Spinal cord (tissue), 10 donors: ENCODE data around the gene SIX2. TPM values are rescaled to one million over a fixed set of nuclear protein-coding genes. Genes with fewer than 3 reads are reported as not detected.
A peak's percentile ranks its signal among the peaks of the same experiment; 100 is the strongest.

Experiments used
- DNase-seq, 6 donors: peaks; one replicate each; pipeline versions ENCODE4 v3.0.0 to v3.0.0-alpha.2; 2013 to 2015; ENCODE audit warnings: low spot score in 6 of 6, low read depth in 4 of 6
- H3K27ac ChIP-seq: one replicate; pipeline ENCODE4 v1.5.1; 2013; ENCODE audit warnings: low read depth, low read length, control low read depth
- H3K27me3 ChIP-seq: one replicate; pipeline ENCODE4 v1.6.1; 2013; ENCODE audit warnings: low read length; ENCODE audit not compliant: control insufficient read depth, insufficient read depth
- H3K36me3 ChIP-seq: one replicate; pipeline ENCODE4 v1.6.1; 2013; ENCODE audit warnings: low read length; ENCODE audit not compliant: control insufficient read depth, insufficient read depth
- H3K4me1 ChIP-seq: one replicate; pipeline ENCODE4 v1.6.1; 2013; ENCODE audit warnings: low read length; ENCODE audit not compliant: control insufficient read depth, insufficient read depth
- H3K4me3 ChIP-seq: one replicate; pipeline ENCODE4 v1.5.1; 2013; ENCODE audit warnings: low read depth, low read length, control low read depth
- H3K9me3 ChIP-seq: one replicate; pipeline ENCODE4 v1.6.1; 2013; ENCODE audit warnings: low read length; ENCODE audit not compliant: control insufficient read depth, insufficient read depth
- WGBS: methylation state at CpG from one replicate; pipeline ENCODE4 v1.1.5; 2013; ENCODE audit warnings: missing lambda C conversion rate; ENCODE audit not compliant: insufficient coverage; 5-methylcytosine and 5-hydroxymethylcytosine counted together
- long read RNA-seq, 4 donors: transcript quantifications; one replicate each; lab custom pipeline, GENCODE V29; 2026
- polyA plus RNA-seq, 2 donors: library from polyadenylated mRNA; unstranded; fragments of 120-200 nt; gene quantifications; one replicate each; pipeline ENCODE4 v1.2.1, GENCODE V29; 2013; ENCODE audit not compliant: insufficient read length in 2 of 2
- total RNA-seq, 2 donors: library from RNA; depleted of rRNA in 1 of 2; stranded (reverse); fragments of 120-200 nt in 1 of 2; fragments of >200 nt in 1 of 2; gene quantifications; one replicate each; pipeline versions ENCODE4 v1.2.3 to v1.2.4, GENCODE V29; 2013 to 2014
- donor health status: healthy.

SIX2 gene
- 1 to 10 TPM in 1 of 2 donors, under 1 TPM in 1; 0.40 to 5.5 TPM for total RNA-seq
- 1 to 10 TPM in 1 of 2 donors, under 1 TPM in 1; 0.16 to 1.4 TPM for polyA plus RNA-seq
- long read RNA-seq, donor 1, partial matches to known transcripts, result 0 of 2 reads
- long read RNA-seq, donor 1, other reads (novel, unspliced or antisense), result 0 of 2 reads
- long read RNA-seq, donor 2, result 0 reads
- long read RNA-seq, donor 3, result 0 reads
- long read RNA-seq, donor 4, result 0 reads

GRCh38 chr2:45009303-45009927 lies at the start of gene SIX2:
Gene SIX2 (minus strand): TSS chr2:45009452. CDS start chr2:45009110, 342 bp downstream.
- peak within 1 kb of the TSS; percentile 43 for H3K4me3 ChIP-seq
- H3K27ac ChIP-seq, result peak within 1 kb of the TSS; percentile 64
- H3K9me3 ChIP-seq, result no peaks in the 10 kb centered on the region
- H3K36me3 ChIP-seq, result no peaks in the 10 kb centered on the region
- H3K27me3 ChIP-seq, result peaks cover 96% of the 10 kb centered on the region
- H3K4me1 ChIP-seq, result peaks cover 63% of the 10 kb centered on the region
- peak in 2 of 6 donors; percentile 59 to 88 for DNase-seq
- WGBS, result under 1% methylated on average over 60 of the region's 61 CpGs

DNA sequence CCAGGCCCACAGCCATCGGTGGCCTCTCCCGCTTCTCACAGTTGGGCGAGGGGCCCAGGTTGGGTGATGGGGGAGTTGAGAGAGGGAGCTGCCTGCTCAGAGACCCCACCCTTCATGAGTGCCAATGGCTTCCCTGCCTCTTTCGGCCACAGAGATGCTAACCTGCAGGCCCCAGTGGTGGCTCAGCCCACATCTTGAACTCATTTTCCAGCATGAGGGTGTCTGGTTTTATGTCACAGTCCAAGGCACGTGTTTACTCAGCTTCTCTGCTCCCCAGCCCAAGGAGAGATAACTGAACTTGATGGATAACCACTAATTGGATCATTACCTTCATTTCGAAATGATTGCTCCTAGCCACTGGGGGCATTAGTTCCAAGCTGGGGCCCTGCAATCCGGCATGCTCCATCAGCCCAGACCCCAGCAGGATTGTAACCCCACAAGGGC lies 45.9 kb upstream of the SIX2 start:
- DNase-seq, result peak in 1 of 6 donors; percentile 6
- Histone ChIP-seq H3K4me1 (no peaks in the 10 kb centered on the region), H3K4me3 (no peak overlapping the region), H3K27ac (no peak overlapping the region), H3K36me3 (no peaks in the 10 kb centered on the region), H3K27me3 (no peaks in the 10 kb centered on the region), H3K9me3 (no peaks in the 10 kb centered on the region)
- 60% methylated on average over 5 of the region's 7 CpGs for WGBS

DNA sequence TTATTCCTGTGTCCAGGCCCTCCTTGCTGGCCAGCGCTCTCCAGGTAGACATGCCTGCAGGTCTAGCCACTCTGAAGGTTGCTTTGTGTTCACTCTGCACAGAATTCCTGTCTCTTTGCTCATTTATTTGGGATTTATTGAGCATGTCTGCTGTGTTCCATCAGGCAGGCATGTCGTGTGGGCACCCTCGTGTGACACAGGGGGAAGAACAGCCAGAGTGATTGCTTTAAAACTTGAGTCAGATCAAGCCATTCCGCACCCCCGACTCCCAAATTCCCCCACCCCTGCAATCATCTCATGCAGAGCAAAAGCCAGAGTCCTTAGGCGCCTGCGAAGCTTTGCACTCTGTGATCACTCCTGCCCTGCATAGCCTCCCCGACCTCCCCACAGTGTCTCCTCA lies 44.7 kb upstream of the SIX2 start:
- Histone ChIP-seq H3K9me3 (no peaks in the 10 kb centered on the region), H3K27me3 (no peaks in the 10 kb centered on the region), H3K4me1 (no peaks in the 10 kb centered on the region), H3K36me3 (no peaks in the 10 kb centered on the region), H3K27ac (no peak overlapping the region), H3K4me3 (no peak overlapping the region)
- WGBS, result 61% methylated on average over 7 of the region's 8 CpGs
- DNase-seq, result no peak

DNA sequence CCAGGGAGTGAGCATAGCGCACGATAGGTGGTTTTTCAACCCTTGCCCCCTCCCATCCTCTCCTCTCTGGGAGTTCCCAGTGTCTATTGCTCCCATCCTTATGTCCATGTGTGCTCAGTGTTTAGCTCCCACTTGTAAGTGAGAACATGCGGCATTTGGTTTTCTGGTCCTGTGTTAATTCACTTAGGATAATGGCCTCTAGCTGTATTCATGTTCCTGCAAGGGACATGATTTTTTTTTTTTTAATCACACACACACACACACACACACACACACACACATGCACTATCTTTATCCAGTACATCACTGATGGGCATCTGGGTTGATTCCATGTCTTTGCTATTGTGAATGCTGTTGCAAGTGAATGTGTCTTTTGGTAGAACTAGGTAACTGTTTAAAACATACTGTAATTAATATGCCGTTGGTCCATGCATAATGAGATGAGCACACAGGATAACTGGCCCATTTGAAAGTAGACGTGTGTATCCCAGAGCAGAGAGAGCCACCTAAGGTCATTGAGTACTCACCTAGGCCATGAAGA lies 43.2 kb upstream of the SIX2 start:
- no peak for DNase-seq
- Histone ChIP-seq H3K4me3 (no peak overlapping the region), H3K9me3 (no peaks in the 10 kb centered on the region), H3K4me1 (no peaks in the 10 kb centered on the region), H3K27ac (no peak overlapping the region), H3K27me3 (no peaks in the 10 kb centered on the region), H3K36me3 (no peaks in the 10 kb centered on the region)
- 82% methylated on average over 2 of the region's 5 CpGs for WGBS

GRCh38 chr2:45049569-45050336 lies 40.5 kb upstream of the SIX2 start:
- DNase-seq, result no peak
- no peaks in the 10 kb centered on the region for H3K36me3 ChIP-seq
- H3K4me3 ChIP-seq, result no peak overlapping the region
- 86% methylated on average over 11 of the region's 19 CpGs for WGBS
- H3K4me1 ChIP-seq, result no peaks in the 10 kb centered on the region
- no peak overlapping the region for H3K27ac ChIP-seq
- H3K27me3 ChIP-seq, result peaks cover 2% of the 10 kb centered on the region
- H3K9me3 ChIP-seq, result no peaks in the 10 kb centered on the region

DNA sequence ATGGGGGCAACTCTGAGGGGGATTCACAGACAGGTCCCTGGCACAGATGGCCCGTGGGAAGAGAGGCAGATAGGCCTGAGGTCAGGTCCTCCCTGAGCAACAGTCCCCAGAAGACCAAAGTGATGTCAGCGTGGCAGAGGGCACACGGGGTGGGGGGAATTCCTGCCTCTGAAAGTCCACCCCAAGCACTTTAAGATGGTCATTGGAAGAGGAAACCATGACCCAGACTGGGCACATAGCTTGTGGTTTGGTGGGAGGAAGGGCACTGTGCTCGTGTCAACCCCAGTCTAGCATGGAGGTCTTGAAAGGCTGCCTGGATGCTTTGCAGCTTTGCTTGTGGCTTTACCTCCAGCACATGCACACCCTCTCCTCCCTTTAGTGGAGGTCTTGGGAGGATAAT lies 38.0 kb upstream of the SIX2 start:
- no peaks in the 10 kb centered on the region for H3K9me3 ChIP-seq
- 73% methylated on average over 3 of the region's 4 CpGs for WGBS
- no peak overlapping the region for H3K27ac ChIP-seq
- no peak overlapping the region for H3K4me3 ChIP-seq
- no peaks in the 10 kb centered on the region for H3K4me1 ChIP-seq
- H3K36me3 ChIP-seq, result no peaks in the 10 kb centered on the region
- no peak for DNase-seq
- peaks cover 9% of the 10 kb centered on the region for H3K27me3 ChIP-seq

DNA sequence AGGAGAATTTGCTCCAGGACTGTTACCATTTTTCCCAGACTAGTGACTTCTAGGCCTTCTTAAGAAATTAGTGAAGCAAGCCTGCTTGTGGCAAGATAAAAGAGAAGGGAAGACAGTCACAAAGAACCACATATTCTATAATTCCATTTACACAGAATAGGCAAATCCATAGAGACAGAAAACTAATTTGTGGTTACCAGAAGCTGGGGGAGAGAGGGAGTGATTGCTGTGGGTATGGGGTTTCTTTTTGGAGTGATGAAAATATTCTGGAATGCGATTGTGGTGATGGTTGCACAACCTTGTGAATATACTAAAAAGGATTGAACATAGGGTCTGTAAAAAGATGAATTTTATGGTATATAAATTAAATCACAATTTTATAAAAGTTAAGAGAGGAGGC lies 37.5 kb upstream of the SIX2 start:
- no CpG with 5 or more reads among the region's 1 CpG for WGBS
- Histone ChIP-seq H3K27ac (no peak overlapping the region), H3K4me3 (no peak overlapping the region)

GRCh38 chr2:45045706-45046105 lies 36.5 kb upstream of the SIX2 start:
- no peak overlapping the region for H3K27ac ChIP-seq
- no peak overlapping the region for H3K4me3 ChIP-seq
- H3K36me3 ChIP-seq, result no peaks in the 10 kb centered on the region
- no peak for DNase-seq
- WGBS, result 77% methylated on average over 2 of the region's 3 CpGs
- no peaks in the 10 kb centered on the region for H3K4me1 ChIP-seq
- H3K27me3 ChIP-seq, result peaks cover 9% of the 10 kb centered on the region
- no peaks in the 10 kb centered on the region for H3K9me3 ChIP-seq

More for the DNA sequence above, 37.5 kb upstream of the SIX2 start:
- Histone ChIP-seq H3K4me1 (no peaks in the 10 kb centered on the region), H3K9me3 (no peaks in the 10 kb centered on the region), H3K36me3 (no peaks in the 10 kb centered on the region), H3K27me3 (peaks cover 9% of the 10 kb centered on the region)
- no peak for DNase-seq

DNA sequence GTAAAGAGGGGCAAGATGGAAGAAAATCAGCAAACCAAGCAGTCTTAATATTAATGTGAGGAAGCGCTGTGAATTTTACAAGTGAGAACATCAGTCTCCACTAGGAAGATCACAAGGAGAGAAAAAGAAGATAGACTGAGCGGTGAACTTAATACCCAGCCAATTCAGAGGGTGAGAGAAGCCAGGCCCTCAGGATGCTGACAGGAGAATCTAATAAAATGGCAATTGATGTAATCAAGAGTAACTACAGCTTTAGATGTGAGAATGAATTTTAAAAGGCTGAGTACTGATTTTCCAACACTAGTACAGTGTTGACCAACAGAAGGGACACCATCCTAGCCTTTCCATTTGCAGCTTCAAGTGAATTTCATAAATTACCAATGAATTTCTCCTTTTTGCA lies 35.7 kb upstream of the SIX2 start:
- H3K9me3 ChIP-seq, result no peaks in the 10 kb centered on the region
- H3K4me3 ChIP-seq, result no peak overlapping the region
- no peak overlapping the region for H3K27ac ChIP-seq
- 100% methylated on average over 1 of the region's 2 CpGs for WGBS
- no peaks in the 10 kb centered on the region for H3K4me1 ChIP-seq
- DNase-seq, result no peak
- peaks cover 9% of the 10 kb centered on the region for H3K27me3 ChIP-seq
- H3K36me3 ChIP-seq, result no peaks in the 10 kb centered on the region
